ENCODE results near the gene PLAAT4. TPM values are rescaled to one million over a fixed set of nuclear protein-coding genes. Genes with fewer than 3 reads are reported as not detected.

PLAAT4 gene
- total and polyA plus RNA-seq, 2 experiments from 2014 or later, result 0.69 to 4.6 TPM

DNA sequence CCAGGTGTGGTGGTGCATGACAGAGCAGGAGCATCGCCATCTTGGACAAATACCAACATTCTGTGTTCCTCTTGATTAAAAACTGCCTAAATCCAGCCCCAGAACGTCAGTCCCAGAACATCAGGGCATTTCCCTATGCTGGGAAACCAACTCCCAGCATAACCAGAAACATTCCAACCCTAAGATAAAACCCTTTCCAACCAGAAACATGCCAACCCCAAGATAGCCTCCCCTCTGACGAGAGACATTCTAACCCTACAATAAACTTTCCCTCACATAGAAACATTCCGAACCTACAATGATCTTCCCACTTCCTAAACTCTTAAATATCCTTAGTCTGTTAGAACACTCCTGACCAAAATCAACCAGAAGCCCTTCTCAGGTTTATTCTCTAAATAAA is 11.6 kb downstream of the PLAAT4 start:
- no peak for DNase-seq (ENCODE audit: low spot score)
- no peak for ATAC-seq
- TF ChIP-seq EZH2phosphoT487 (IDR thresholded peaks at IDR 0.05; ENCODE audit: unreplicated experiment), result no peak
- TF ChIP-seq, protein P1, sequence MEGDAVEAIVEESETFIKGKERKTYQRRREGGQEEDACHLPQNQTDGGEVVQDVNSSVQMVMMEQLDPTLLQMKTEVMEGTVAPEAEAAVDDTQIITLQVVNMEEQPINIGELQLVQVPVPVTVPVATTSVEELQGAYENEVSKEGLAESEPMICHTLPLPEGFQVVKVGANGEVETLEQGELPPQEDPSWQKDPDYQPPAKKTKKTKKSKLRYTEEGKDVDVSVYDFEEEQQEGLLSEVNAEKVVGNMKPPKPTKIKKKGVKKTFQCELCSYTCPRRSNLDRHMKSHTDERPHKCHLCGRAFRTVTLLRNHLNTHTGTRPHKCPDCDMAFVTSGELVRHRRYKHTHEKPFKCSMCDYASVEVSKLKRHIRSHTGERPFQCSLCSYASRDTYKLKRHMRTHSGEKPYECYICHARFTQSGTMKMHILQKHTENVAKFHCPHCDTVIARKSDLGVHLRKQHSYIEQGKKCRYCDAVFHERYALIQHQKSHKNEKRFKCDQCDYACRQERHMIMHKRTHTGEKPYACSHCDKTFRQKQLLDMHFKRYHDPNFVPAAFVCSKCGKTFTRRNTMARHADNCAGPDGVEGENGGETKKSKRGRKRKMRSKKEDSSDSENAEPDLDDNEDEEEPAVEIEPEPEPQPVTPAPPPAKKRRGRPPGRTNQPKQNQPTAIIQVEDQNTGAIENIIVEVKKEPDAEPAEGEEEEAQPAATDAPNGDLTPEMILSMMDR (conservative IDR thresholded peaks at IDR 0.05; ENCODE audit: low read depth in 2 of 2), result no peak
- no peak for TF ChIP-seq POLR2AphosphoS5 (IDR thresholded peaks at IDR 0.05; ENCODE audit: low read depth)
- TF ChIP-seq STAT1 (IDR thresholded peaks at IDR 0.05; ENCODE audit: unreplicated experiment), result no peak
- TF ChIP-seq, protein P2, sequence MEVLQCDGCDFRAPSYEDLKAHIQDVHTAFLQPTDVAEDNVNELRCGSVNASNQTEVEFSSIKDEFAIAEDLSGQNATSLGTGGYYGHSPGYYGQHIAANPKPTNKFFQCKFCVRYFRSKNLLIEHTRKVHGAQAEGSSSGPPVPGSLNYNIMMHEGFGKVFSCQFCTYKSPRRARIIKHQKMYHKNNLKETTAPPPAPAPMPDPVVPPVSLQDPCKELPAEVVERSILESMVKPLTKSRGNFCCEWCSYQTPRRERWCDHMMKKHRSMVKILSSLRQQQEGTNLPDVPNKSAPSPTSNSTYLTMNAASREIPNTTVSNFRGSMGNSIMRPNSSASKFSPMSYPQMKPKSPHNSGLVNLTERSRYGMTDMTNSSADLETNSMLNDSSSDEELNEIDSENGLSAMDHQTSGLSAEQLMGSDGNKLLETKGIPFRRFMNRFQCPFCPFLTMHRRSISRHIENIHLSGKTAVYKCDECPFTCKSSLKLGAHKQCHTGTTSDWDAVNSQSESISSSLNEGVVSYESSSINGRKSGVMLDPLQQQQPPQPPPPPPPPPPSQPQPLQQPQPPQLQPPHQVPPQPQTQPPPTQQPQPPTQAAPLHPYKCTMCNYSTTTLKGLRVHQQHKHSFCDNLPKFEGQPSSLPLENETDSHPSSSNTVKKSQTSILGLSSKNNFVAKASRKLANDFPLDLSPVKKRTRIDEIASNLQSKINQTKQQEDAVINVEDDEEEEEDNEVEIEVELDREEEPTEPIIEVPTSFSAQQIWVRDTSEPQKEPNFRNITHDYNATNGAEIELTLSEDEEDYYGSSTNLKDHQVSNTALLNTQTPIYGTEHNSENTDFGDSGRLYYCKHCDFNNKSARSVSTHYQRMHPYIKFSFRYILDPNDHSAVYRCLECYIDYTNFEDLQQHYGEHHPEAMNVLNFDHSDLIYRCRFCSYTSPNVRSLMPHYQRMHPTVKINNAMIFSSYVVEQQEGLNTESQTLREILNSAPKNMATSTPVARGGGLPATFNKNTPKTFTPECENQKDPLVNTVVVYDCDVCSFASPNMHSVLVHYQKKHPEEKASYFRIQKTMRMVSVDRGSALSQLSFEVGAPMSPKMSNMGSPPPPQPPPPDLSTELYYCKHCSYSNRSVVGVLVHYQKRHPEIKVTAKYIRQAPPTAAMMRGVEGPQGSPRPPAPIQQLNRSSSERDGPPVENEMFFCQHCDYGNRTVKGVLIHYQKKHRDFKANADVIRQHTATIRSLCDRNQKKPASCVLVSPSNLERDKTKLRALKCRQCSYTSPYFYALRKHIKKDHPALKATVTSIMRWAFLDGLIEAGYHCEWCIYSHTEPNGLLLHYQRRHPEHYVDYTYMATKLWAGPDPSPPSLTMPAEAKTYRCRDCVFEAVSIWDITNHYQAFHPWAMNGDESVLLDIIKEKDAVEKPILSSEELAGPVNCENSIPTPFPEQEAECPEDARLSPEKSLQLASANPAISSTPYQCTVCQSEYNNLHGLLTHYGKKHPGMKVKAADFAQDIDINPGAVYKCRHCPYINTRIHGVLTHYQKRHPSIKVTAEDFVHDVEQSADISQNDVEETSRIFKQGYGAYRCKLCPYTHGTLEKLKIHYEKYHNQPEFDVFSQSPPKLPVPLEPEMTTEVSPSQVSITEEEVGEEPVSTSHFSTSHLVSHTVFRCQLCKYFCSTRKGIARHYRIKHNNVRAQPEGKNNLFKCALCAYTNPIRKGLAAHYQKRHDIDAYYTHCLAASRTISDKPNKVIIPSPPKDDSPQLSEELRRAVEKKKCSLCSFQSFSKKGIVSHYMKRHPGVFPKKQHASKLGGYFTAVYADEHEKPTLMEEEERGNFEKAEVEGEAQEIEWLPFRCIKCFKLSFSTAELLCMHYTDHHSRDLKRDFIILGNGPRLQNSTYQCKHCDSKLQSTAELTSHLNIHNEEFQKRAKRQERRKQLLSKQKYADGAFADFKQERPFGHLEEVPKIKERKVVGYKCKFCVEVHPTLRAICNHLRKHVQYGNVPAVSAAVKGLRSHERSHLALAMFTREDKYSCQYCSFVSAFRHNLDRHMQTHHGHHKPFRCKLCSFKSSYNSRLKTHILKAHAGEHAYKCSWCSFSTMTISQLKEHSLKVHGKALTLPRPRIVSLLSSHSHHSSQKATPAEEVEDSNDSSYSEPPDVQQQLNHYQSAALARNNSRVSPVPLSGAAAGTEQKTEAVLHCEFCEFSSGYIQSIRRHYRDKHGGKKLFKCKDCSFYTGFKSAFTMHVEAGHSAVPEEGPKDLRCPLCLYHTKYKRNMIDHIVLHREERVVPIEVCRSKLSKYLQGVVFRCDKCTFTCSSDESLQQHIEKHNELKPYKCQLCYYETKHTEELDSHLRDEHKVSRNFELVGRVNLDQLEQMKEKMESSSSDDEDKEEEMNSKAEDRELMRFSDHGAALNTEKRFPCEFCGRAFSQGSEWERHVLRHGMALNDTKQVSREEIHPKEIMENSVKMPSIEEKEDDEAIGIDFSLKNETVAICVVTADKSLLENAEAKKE (CRISPR knock-in tag; IDR thresholded peaks at IDR 0.05), result no peak
- no peak for TF ChIP-seq ZNF114 (CRISPR knock-in tag; IDR thresholded peaks at IDR 0.05)
- TF ChIP-seq JUNB (IDR thresholded peaks at IDR 0.05; ENCODE audit: unreplicated experiment), result no peak
- TF ChIP-seq ZNF331 (CRISPR knock-in tag; IDR thresholded peaks at IDR 0.05; ENCODE audit: low read depth), result no peak
- no peak for TF ChIP-seq NANOG (IDR thresholded peaks at IDR 0.05; ENCODE audit: borderline replicate concordance)
- no peak for TF ChIP-seq EZH2 (IDR thresholded peaks at IDR 0.05; ENCODE audit: low read depth, unreplicated experiment)
- TF ChIP-seq, protein P3, sequence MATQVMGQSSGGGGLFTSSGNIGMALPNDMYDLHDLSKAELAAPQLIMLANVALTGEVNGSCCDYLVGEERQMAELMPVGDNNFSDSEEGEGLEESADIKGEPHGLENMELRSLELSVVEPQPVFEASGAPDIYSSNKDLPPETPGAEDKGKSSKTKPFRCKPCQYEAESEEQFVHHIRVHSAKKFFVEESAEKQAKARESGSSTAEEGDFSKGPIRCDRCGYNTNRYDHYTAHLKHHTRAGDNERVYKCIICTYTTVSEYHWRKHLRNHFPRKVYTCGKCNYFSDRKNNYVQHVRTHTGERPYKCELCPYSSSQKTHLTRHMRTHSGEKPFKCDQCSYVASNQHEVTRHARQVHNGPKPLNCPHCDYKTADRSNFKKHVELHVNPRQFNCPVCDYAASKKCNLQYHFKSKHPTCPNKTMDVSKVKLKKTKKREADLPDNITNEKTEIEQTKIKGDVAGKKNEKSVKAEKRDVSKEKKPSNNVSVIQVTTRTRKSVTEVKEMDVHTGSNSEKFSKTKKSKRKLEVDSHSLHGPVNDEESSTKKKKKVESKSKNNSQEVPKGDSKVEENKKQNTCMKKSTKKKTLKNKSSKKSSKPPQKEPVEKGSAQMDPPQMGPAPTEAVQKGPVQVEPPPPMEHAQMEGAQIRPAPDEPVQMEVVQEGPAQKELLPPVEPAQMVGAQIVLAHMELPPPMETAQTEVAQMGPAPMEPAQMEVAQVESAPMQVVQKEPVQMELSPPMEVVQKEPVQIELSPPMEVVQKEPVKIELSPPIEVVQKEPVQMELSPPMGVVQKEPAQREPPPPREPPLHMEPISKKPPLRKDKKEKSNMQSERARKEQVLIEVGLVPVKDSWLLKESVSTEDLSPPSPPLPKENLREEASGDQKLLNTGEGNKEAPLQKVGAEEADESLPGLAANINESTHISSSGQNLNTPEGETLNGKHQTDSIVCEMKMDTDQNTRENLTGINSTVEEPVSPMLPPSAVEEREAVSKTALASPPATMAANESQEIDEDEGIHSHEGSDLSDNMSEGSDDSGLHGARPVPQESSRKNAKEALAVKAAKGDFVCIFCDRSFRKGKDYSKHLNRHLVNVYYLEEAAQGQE (IDR thresholded peaks at IDR 0.05; ENCODE audit: unreplicated experiment), result no peak
- TF ChIP-seq, protein P4, sequence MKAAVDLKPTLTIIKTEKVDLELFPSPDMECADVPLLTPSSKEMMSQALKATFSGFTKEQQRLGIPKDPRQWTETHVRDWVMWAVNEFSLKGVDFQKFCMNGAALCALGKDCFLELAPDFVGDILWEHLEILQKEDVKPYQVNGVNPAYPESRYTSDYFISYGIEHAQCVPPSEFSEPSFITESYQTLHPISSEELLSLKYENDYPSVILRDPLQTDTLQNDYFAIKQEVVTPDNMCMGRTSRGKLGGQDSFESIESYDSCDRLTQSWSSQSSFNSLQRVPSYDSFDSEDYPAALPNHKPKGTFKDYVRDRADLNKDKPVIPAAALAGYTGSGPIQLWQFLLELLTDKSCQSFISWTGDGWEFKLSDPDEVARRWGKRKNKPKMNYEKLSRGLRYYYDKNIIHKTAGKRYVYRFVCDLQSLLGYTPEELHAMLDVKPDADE (IDR thresholded peaks at IDR 0.05), result no peak

More for the DNA sequence above, 11.6 kb downstream of the PLAAT4 start:
- Histone ChIP-seq H3K4me1 (ENCODE audit: insufficient read depth) (peaks cover 6% of the 10 kb centered on the region; the same call in 1 of the 2 replicates), H3K9me2 (ENCODE audit: insufficient read depth) (peaks cover 10% of the 10 kb centered on the region; the same call in 1 of the 2 replicates), H3F3A (replicated peaks; ENCODE audit: low read depth) (peaks cover 3% of the 10 kb centered on the region; the same call in 1 of the 2 replicates), H3K27ac (ENCODE audit: low read depth) (no peak overlapping the region), H3K79me2 (replicated peaks; ENCODE audit: insufficient read depth) (no peaks in the 10 kb centered on the region), H3K4me2 (no peak overlapping the region), H3K36me3 (ENCODE audit: insufficient read depth) (no peaks in the 10 kb centered on the region), H4K20me1 (replicated peaks; ENCODE audit: insufficient read depth) (no peaks in the 10 kb centered on the region), H3K27me3 (ENCODE audit: insufficient read depth) (no peaks in the 10 kb centered on the region), H2AFZ (no peak overlapping the region), H3K4me3 (no peak overlapping the region)
- H3K27me3 Mint-ChIP-seq (ENCODE audit: insufficient read depth, low read depth, poor library complexity), result peaks cover 13% of the 10 kb centered on the region
- peaks cover 9% of the 10 kb centered on the region; the same call in 2 of the 3 replicates for H3K9me3 Mint-ChIP-seq
- no peak overlapping the region for H3K27ac Mint-ChIP-seq
- H3K36me3 Mint-ChIP-seq (ENCODE audit: low read depth), result peaks cover 4% of the 10 kb centered on the region; the same call in 2 of the 3 replicates
- no peak overlapping the region for H3K4me3 Mint-ChIP-seq
- peaks cover 4% of the 10 kb centered on the region for H3K4me1 Mint-ChIP-seq
